GM18868 (cell line): ENCODE data around the gene SH3RF3.

Source experiments
- ATAC-seq: cut with Tn5 transposase; IDR thresholded peaks from one replicate; pipeline ENCODE4 v1.9.1; 2021; ENCODE audit warnings: mild to moderate bottlenecking, moderate library complexity; ENCODE audit not compliant: unreplicated experiment

Gene SH3RF3

DNA sequence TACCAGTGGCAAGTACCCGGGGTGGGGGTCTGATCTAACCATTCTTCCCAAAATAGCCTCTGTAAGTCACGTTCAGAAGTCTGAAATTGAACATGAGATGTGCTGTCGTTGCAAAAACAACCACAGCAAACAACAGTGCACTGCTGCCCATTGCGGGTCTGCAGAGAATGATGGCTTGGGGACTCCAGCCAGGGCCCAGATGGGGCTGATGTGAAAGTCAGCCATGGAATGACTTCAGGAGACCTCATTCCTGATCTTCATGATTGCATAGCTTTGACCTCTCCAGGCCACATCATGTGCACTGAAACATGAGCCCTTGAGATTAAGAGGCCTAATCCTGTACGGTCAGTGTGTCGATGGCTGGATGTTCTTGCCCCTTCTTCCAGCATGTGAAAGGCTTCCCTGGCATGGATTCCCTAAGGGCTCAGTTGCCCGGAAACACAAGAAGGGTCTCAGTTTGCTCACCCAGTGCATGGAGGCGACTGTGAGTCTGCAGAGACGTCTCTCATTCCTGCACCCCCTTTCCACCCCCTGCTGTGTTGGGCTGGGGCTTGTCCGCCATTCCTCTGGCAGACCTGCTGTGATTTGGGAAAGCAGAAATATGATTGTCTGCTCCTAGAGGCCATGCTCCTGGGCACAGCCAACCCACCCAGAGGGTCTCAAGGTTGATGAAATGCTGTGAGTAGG is 293.2 kb downstream of the SH3RF3 start:
- no peak for ATAC-seq

DNA sequence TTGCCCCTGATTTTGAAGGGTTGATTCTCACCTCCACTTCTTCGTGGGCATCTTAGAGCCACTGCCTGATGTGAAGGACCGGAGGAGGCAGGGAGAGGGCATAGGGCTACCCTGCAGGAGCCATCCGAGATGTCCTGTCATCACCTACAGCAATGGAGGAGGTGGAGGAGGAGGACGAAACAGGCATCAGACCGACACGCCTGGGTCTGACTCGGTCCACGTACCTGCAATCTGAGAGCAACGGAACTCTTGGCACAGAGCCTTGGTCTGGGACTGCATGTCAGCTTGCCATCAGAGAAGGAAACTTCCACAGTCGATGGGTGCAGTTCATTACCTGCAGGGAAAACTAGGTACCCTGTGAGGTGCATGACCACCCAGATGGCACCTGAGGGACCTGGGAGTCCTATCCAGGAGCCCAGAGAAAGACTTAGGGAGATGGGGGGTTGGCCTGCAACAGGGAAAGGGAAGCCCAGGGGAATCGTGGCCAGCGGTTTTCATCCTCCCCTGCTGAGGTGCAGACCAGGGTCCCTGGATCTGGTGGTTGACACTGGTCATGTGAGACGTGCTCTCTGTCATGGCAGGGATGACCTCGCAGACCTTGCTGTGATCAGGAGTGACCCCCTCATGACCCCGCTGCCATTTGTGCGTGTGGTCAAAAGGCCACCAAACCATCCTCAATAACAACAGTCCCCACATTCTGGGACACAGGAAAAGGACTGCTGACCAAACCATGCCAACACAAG is 293.9 kb downstream of the SH3RF3 start:
- no peak for ATAC-seq

DNA sequence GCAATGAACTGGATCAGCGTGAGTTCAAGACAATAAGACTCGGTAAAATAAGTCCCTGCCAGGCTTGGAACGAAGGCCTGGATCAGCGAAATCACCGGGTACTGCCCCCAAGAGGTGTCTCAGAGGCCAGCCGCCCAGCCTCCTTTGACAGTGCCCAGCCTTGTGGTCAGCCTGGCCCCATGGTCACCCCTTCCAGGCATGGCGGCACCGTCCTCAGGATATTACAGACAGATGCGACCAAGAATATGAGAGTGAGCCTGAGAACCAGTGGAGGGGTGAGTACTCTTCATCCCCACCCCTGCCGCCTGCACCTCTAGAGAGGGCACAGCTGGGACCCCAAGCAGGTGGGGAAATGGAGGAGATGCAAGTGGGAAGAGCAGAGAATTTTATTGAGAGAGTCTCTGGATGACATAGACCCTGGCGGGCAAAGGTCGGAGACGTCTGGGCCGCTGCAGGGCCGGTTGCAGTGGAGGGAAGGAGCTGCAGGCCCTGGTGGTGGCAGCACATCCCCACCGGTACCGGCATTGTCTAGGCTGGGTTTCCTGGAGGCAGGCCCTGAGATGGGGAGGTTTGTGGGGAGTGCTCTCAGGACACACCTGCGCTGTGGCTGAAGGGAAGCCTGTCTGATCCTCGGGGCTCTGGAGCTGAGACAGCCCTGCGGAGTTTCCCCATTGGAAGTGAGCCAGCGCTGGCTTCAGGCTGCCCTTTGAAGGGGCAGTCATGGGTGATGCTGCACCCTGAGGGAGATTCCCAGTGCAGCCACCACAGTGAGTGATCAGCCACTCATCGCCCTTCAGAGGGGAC is 294.8 kb downstream of the SH3RF3 start:
- ATAC-seq, result no peak

- no peak for ATAC-seq
These were observed 296.4 kb downstream of the SH3RF3 start for GRCh38 chr2:109425411-109425810.

DNA sequence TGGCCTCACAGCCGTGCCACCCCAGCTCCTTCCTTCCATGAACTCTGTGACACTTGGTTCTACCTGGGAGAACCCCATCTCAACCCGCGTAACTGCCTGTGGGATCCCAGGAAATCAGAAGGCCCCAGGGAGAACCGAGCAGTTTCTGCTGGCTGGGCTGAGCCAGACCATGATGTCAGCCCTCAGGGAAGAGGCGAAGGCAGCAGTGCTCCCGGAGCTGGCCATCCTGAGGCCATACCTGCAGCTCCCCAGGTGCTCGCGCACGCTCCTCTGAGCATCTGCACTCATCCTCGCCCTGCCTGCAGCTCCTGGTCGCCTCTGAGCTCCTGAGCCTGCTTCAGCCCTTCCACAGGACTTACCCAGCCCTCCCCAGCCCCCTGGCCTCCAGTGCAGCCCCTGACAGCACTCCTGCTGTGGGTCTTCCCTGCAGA is 298.7 kb downstream of the SH3RF3 start:
- ATAC-seq, result no peak

- no peak for ATAC-seq
These were observed 299.3 kb downstream of the SH3RF3 start for GRCh38 chr2:109428281-109428680.

GRCh38 chr2:109428841-109429566 is 300.0 kb downstream of the SH3RF3 start:
- no peak for ATAC-seq

GRCh38 chr2:109429567-109430328 is 300.7 kb downstream of the SH3RF3 start:
- ATAC-seq, result no peak

DNA sequence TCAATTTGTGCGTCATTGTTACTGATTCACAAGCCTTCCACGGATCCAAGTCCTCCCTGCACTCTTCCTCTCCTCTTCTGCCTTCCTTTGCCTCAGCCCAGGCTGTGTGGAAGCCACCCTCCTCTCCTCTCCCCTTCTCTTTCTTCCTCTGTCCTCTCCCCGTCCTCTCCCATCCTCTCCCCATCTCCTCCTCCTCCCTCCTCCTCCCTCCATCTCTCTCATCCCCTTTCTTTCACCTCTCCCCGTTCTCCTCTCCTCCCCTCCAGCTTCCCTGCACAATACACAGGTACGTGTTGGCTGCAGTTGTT is 301.3 kb downstream of the SH3RF3 start:
- ATAC-seq, result no peak

GRCh38 chr2:109432421-109432820 is 303.4 kb downstream of the SH3RF3 start:
- no peak for ATAC-seq

- ATAC-seq, result no peak
These were observed 304.5 kb downstream of the SH3RF3 start for GRCh38 chr2:109433486-109433885.

- no peak for ATAC-seq
These were observed 304.9 kb downstream of the SH3RF3 start for GRCh38 chr2:109433926-109434325.

- no peak for ATAC-seq
These were observed 305.3 kb downstream of the SH3RF3 start for GRCh38 chr2:109434351-109434750.

DNA sequence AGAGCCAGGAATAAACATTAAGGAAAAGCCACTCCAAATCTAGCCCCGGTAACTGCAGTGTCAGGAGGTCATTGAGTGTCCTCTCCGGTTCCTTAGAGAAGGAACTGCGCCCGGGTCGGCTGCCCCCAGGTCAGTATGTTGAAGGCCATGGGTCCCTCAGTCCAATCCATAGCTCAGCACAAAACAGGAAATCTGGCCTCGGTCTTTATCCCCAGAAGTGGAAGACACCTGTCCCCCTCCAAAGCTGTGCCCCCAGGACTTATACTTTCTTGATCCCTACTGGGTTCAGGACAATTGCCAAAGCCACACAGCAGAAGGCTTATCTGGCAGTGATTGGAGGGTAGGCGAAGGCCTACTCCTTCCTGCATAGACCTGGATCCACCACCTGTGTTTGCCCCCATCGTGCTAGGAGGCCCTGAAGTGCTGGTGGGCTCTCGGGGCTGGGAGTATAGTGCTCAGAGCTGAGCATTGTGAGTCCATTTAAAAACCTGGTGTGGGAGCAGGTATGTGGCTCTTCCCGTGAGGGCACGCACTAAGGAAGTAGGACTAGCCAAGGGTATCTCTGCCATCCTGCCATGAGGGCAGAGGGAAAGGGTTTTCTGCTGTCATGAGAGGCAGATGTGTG is 306.2 kb downstream of the SH3RF3 start:
- ATAC-seq, result no peak

GRCh38 chr2:109435901-109436598 is 307.0 kb downstream of the SH3RF3 start:
- no peak for ATAC-seq

DNA sequence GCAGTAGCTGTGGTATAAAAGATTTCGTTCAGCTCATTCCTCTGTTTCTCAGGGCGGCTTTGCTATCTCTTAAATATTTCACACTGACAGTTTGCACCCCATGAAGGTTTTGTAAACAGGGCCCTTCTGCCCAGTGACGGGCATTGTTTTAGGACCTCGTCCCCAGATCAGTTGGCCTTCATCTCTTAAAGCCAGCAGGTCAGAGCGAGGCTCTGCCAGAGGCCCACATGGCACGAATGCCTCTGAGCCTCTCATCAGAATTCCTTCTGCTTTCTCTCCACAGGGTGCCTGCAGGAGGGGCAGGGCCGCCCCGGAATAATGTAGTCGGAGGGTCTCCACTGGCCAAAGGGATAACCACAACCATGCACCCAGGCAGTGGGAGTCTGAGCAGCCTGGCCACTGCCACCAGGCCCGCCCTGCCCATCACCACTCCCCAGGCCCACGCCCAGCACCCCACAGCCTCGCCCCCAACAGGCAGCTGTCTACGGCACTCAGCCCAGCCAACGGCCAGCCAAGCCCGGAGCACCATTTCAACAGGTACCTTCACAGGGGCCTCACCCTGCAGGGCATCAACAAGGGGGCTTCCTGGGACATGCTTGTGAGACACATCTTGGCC is 307.7 kb downstream of the SH3RF3 start:
- no peak for ATAC-seq

- no peak for ATAC-seq
These were observed 308.5 kb downstream of the SH3RF3 start for GRCh38 chr2:109437325-109438090.

DNA sequence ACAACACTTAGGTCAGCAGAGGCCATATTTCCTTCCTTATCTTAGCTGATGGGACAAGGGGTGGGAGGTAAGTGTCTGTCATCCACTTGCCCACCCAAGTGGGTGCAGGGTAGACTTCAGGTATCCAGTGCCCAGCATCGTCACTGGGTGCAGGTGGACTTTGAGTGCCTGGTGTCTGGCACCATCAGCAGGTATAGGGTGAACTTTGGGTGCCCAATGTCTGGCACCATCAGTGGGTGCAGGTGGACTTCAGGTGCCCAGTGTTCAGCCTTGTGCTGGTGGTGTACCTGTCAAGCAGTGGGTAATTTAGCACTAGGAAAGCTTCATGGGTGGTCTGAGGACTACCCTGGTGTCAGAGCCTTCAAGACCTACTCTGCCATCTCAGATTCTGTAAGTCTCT is 309.1 kb downstream of the SH3RF3 start:
- ATAC-seq, result no peak
